Esophagus muscularis mucosa (tissue), 3 donors: Measurements from ENCODE around the gene DACH2.

Source experiments
- CTCF ChIP-seq, 3 experiments: fragments of 200-600 bp in 2 of 3; fragments of 450-650 bp in 1 of 3; sonication (generic) in 2 of 3; IDR thresholded peaks; one replicate each; pipeline ENCODE4 v1.5.1; 2017 to 2019; ENCODE audit warnings: antibody characterized with exemption in 3 of 3, mild to moderate bottlenecking in 2 of 3, moderate library complexity in 1 of 3
- POLR2AphosphoS5 ChIP-seq, 2 donors: sonication (generic); formaldehyde crosslinking; IDR thresholded peaks; one replicate each; pipeline ENCODE4 v1.6.1; 2017; ENCODE audit warnings: antibody characterized with exemption in 2 of 2

GRCh38 chrX:86724277-86724676, 576.0 kb downstream of the DACH2 start:
- TF ChIP-seq POLR2AphosphoS5 (IDR thresholded peaks at IDR 0.05) (no peak), CTCF (IDR thresholded peaks at IDR 0.05) (no peak)
